Psoas muscle (tissue), 7 donors: ENCODE measurements around the gene EFHB. TPM values are rescaled to one million over a fixed set of nuclear protein-coding genes. Genes with fewer than 3 reads are reported as not detected.

Experiments
- polyA plus RNA-seq, 3 donors: library from polyadenylated mRNA; stranded (reverse); fragments of 200-250 nt; gene quantifications; one replicate each; pipeline ENCODE4 v1.2.3, GENCODE V29; 2013
- total RNA-seq, 4 donors: library from RNA; stranded (reverse); fragmentation: NEBNext Ultra II Directional in 2 of 4; extraction: Animal tissue kit (Norgen Biotek cat#: 25700) in 2 of 4; gene quantifications; one replicate each; pipeline versions ENCODE4 v1.2.1 to v1.2.4, GENCODE V29; 2021 to 2023
- donor health status: healthy with polysubstance abuse.
- donor health status: DM: no; HTN: no; CAD: no; lungs with moderate emphysema.
- donor health status: Bipolar disorder and iron deficiency.
- donor health status: healthy.
- donor health status: DM: no; HTN: no; CAD: no.
- donor health status: DM: no; HTN: no; CAD: no.
- donor health status: DM: yes; HTN: yes; CAD: no.

Gene EFHB
- total and polyA plus RNA-seq, 7 donors = 0.07 to 0.43 (median 0.28) TPM; not detected in 3

Other genes starting within 250 kb of the EFHB start
- gene RAB5A, start 12.9 kb upstream of the EFHB start, total RNA-seq = 10 to 100 TPM; 38.5 to 62.3 (median 54.9) TPM
- gene RAB5A, start 12.9 kb upstream of the EFHB start, polyA plus RNA-seq = 10 to 100 TPM; 28.6 to 61.4 (median 46.5) TPM
- gene PP2D1, start 78.0 kb upstream of the EFHB start, total RNA-seq = not detected
- not detected for gene PP2D1, start 78.0 kb upstream of the EFHB start, polyA plus RNA-seq
- gene KAT2B, start 106.2 kb upstream of the EFHB start, total RNA-seq = 10 to 100 TPM; 27.8 to 62.2 (median 41.9) TPM
- gene KAT2B, start 106.2 kb upstream of the EFHB start, polyA plus RNA-seq = 10 to 100 TPM; 10.8 to 45.9 (median 18.4) TPM